Osteocyte (in vitro differentiated cells): ENCODE data around the gene WNT9A. TPM values are rescaled to one million over a fixed set of nuclear protein-coding genes. Genes with fewer than 3 reads are reported as not detected.

ENCODE experiments used
- DNase-seq: peaks from one replicate; pipeline ENCODE4 v3.0.0; 2021; ENCODE audit warnings: mixed read lengths; ENCODE audit not compliant: unreplicated experiment; ENCODE audit errors: extremely low spot score
- H3K27ac Mint-ChIP-seq: one replicate; pipeline ENCODE4 v1.8.0; 2021; ENCODE audit warnings: mild to moderate bottlenecking, mixed read lengths; ENCODE audit not compliant: unreplicated experiment
- H3K27me3 Mint-ChIP-seq: one replicate; pipeline ENCODE4 v1.8.0; 2021; ENCODE audit warnings: mixed read lengths; ENCODE audit not compliant: unreplicated experiment
- H3K36me3 Mint-ChIP-seq: one replicate; pipeline ENCODE4 v1.8.0; 2021; ENCODE audit warnings: mixed read lengths; ENCODE audit not compliant: unreplicated experiment
- H3K4me1 Mint-ChIP-seq: one replicate; pipeline ENCODE4 v1.8.0; 2021; ENCODE audit warnings: mixed read lengths; ENCODE audit not compliant: unreplicated experiment
- H3K4me3 Mint-ChIP-seq: one replicate; pipeline ENCODE4 v1.8.0; 2021; ENCODE audit warnings: mild to moderate bottlenecking, moderate library complexity, mixed read lengths; ENCODE audit not compliant: unreplicated experiment
- H3K9me3 Mint-ChIP-seq: one replicate; pipeline ENCODE4 v1.8.0; 2021; ENCODE audit warnings: mixed read lengths; ENCODE audit not compliant: unreplicated experiment
- CTCF ChIP-seq: fragments of 200-600 bp; sonication (generic); IDR thresholded peaks from 2 replicates; pipeline ENCODE4 v1.5.0; 2021; ENCODE audit warnings: antibody characterized with exemption, mild to moderate bottlenecking, moderate library complexity
- total RNA-seq: library from RNA; stranded (reverse); gene quantifications from 2 replicates; pipeline ENCODE4 v1.2.1, GENCODE V29; 2021

Gene WNT9A
- total RNA-seq, 1 donor from 2014 or later = 4.9 TPM

GRCh38 chr1:227901906-227902640, 45.7 kb downstream of the WNT9A start:
- Mint-ChIP-seq H3K4me1 (peaks cover 8% of the 10 kb centered on the region), H3K27ac (no peak overlapping the region), H3K4me3 (no peak overlapping the region), H3K9me3 (no peaks in the 10 kb centered on the region), H3K36me3 (no peaks in the 10 kb centered on the region), H3K27me3 (no peaks in the 10 kb centered on the region)
- DNase-seq = no peak
- TF ChIP-seq CTCF = no peak

- H3K4me1 Mint-ChIP-seq = peaks cover 9% of the 10 kb centered on the region
- no peak for TF ChIP-seq CTCF
- H3K9me3 Mint-ChIP-seq = no peaks in the 10 kb centered on the region
- DNase-seq = no peak
- no peaks in the 10 kb centered on the region for H3K27me3 Mint-ChIP-seq
- no peak overlapping the region for H3K27ac Mint-ChIP-seq
- H3K4me3 Mint-ChIP-seq = no peak overlapping the region
- no peaks in the 10 kb centered on the region for H3K36me3 Mint-ChIP-seq
Observed at GRCh38 chr1:227901239-227901905, 46.4 kb downstream of the WNT9A start.

GRCh38 chr1:227900571-227901051, 47.1 kb downstream of the WNT9A start:
- no peak for TF ChIP-seq CTCF
- Mint-ChIP-seq H3K4me3 (no peak overlapping the region), H3K4me1 (peaks cover 16% of the 10 kb centered on the region), H3K9me3 (no peaks in the 10 kb centered on the region), H3K36me3 (no peaks in the 10 kb centered on the region), H3K27ac (no peak overlapping the region), H3K27me3 (no peaks in the 10 kb centered on the region)
- peak; percentile 54 for DNase-seq

GRCh38 chr1:227899820-227900449, 47.8 kb downstream of the WNT9A start:
- peaks cover 22% of the 10 kb centered on the region for H3K4me1 Mint-ChIP-seq
- DNase-seq = peak; percentile 76
- no peaks in the 10 kb centered on the region for H3K27me3 Mint-ChIP-seq
- no peak overlapping the region for H3K4me3 Mint-ChIP-seq
- no peak for TF ChIP-seq CTCF
- no peaks in the 10 kb centered on the region for H3K36me3 Mint-ChIP-seq
- no peak overlapping the region for H3K27ac Mint-ChIP-seq
- no peaks in the 10 kb centered on the region for H3K9me3 Mint-ChIP-seq
